ENCODE measurements around the gene CIB2. TPM values are rescaled to one million over a fixed set of nuclear protein-coding genes. Genes with fewer than 3 reads are reported as not detected.

The CIB2 gene
- polyA plus RNA-seq, 1 of the 3 experiments (the other 2 are of a cell fraction), result 39.6 TPM

- Histone ChIP-seq H2AFZ (ENCODE audit: low read depth) (peak overlapping the region; percentile 76), H3K27ac (ENCODE audit: low read depth in 2 of 2, low read length in 1 of 2) (peak overlapping the region in 1 of 2 experiments; percentile 9; a peak in 2 of 4 replicates), H4K20me1 (ENCODE audit: insufficient read depth) (no peaks in the 10 kb centered on the region), H3K27me3 (ENCODE audit: insufficient read depth) (no peaks in the 10 kb centered on the region), H3K9ac (peak overlapping the region; percentile 37; the same call in 1 of the 2 replicates), H3K4me3 (ENCODE audit: low read depth in 2 of 2, low read length in 1 of 2) (peak overlapping the region; percentile 52 to 75), H3K9me3 (no peaks in the 10 kb centered on the region), H3K79me2 (ENCODE audit: insufficient read depth) (peaks cover 41% of the 10 kb centered on the region), H3K9me2 (no peaks in the 10 kb centered on the region), H3K36me3 (replicated peaks in 1 of 2; ENCODE audit: control insufficient read depth in 1 of 2, insufficient read depth in 2 of 2, low read length in 1 of 2) (peaks cover 0 to 7% of the 10 kb centered on the region in 2 experiments), H3F3A (replicated peaks; ENCODE audit: insufficient read depth) (peaks cover 32% of the 10 kb centered on the region), H3K4me1 (ENCODE audit: control insufficient read depth in 1 of 2, insufficient read depth in 2 of 2, low read depth in 1 of 2, low read length in 1 of 2) (peaks cover 3 to 20% of the 10 kb centered on the region in 2 experiments; a peak in 3 of 4 replicates), H3K4me2 (peak overlapping the region; percentile 84; the same call in 1 of the 2 replicates)
- TF ChIP-seq RFX5 (IDR thresholded peaks at IDR 0.05; ENCODE audit: low read length), result no peak
- no peak for TF ChIP-seq MAX (IDR thresholded peaks at IDR 0.05; ENCODE audit: low read depth)
- no peak for TF ChIP-seq RCOR1 (IDR thresholded peaks at IDR 0.05; ENCODE audit: low read length)
- no peak for TF ChIP-seq USF2 (IDR thresholded peaks at IDR 0.05; ENCODE audit: borderline replicate concordance, low read depth, low read length)
- TF ChIP-seq REST (IDR thresholded peaks at IDR 0.05; ENCODE audit: low read depth, low read length), result no peak
- TF ChIP-seq GATA2 (CRISPR knock-in tag; IDR thresholded peaks at IDR 0.05), result no peak
- TF ChIP-seq EZH2phosphoT487 (IDR thresholded peaks at IDR 0.05; ENCODE audit: borderline replicate concordance, low read depth), result no peak
- no peak for TF ChIP-seq RAD21 (IDR thresholded peaks at IDR 0.05; ENCODE audit: low read length)
- TF ChIP-seq TCF12 (IDR thresholded peaks at IDR 0.05), result no peak
- no peak for TF ChIP-seq MXI1 (IDR thresholded peaks at IDR 0.05; ENCODE audit: low read depth, low read length)
- TF ChIP-seq, protein P1, sequence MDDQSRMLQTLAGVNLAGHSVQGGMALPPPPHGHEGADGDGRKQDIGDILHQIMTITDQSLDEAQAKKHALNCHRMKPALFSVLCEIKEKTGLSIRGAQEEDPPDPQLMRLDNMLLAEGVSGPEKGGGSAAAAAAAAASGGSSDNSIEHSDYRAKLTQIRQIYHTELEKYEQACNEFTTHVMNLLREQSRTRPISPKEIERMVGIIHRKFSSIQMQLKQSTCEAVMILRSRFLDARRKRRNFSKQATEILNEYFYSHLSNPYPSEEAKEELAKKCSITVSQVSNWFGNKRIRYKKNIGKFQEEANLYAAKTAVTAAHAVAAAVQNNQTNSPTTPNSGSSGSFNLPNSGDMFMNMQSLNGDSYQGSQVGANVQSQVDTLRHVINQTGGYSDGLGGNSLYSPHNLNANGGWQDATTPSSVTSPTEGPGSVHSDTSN (IDR thresholded peaks at IDR 0.05), result no peak
- no peak for TF ChIP-seq YY1 (IDR thresholded peaks at IDR 0.05; ENCODE audit: low read depth)
- TF ChIP-seq CTCF (IDR thresholded peaks at IDR 0.05), result no peak
- TF ChIP-seq FOSL2 (IDR thresholded peaks at IDR 0.05; ENCODE audit: borderline replicate concordance, low read depth), result no peak
- TF ChIP-seq NRF1 (IDR thresholded peaks at IDR 0.05; ENCODE audit: low read depth, low read length), result no peak
- WGBS (ENCODE audit: low lambda C conversion rate), result 50% methylated on average over 6 of the region's 7 CpGs
- CTCF ChIA-PET, result interaction anchor here (0.9 to 1.7 kb wide), 3 partner anchors 26 to 111 kb away, joined by 3 to 4 read pairs (median 4); no protein-coding TSS in a partner anchor
- no peak for DNase-seq
- POLR2A ChIA-PET, result no interaction called here
These were observed 53.4 kb downstream of the CIB2 start for GRCh38 chr15:78077871-78078210.
